Epithelial cell of proximal tubule (primary cell): ENCODE data around the gene PDZD4. TPM values are rescaled to one million over a fixed set of nuclear protein-coding genes. Genes with fewer than 3 reads are reported as not detected.

Experiments
- DNase-seq: peaks from one replicate; pipeline ENCODE4 v3.0.0-alpha.2; 2011; ENCODE audit warnings: low read depth
- H3K4me3 ChIP-seq: 2 replicates; pipeline ENCODE4 v1.5.1; 2011; ENCODE audit warnings: low read depth, mild to moderate bottlenecking, low read length
- CTCF ChIP-seq: conservative IDR thresholded peaks from 2 replicates; pipeline ENCODE4 v1.5.1; 2012; ENCODE audit warnings: low read depth, mild to moderate bottlenecking, low read length
- total RNA-seq: library from RNA; depleted of rRNA; stranded (reverse); fragments of >200 nt; gene quantifications from 2 replicates; pipeline ENCODE4 v1.2.3, GENCODE V29; 2015

Gene PDZD4
- total RNA-seq, 1 donor from 2014 or later, result 0.17 TPM

- DNase-seq, result no peak
- no peak overlapping the region for H3K4me3 ChIP-seq
- TF ChIP-seq CTCF, result no peak
These were observed 66.9 kb downstream of the PDZD4 start for GRCh38 chrX:153763298-153763932.

- no peak overlapping the region for H3K4me3 ChIP-seq
- TF ChIP-seq CTCF, result no peak
- no peak for DNase-seq
These were observed 67.6 kb downstream of the PDZD4 start for GRCh38 chrX:153762626-153763173.

- TF ChIP-seq CTCF, result no peak
- no peak overlapping the region for H3K4me3 ChIP-seq
- no peak for DNase-seq
These were observed 68.5 kb downstream of the PDZD4 start for GRCh38 chrX:153761863-153762262.

- TF ChIP-seq CTCF, result no peak
- H3K4me3 ChIP-seq, result no peak overlapping the region
- no peak for DNase-seq
These were observed 75.2 kb downstream of the PDZD4 start for GRCh38 chrX:153755136-153755535.

Other genes with a start within 250 kb of the PDZD4 start
- 31.4 and 48.3 TPM in 2 replicates for gene CCNQ, start 231.4 kb downstream of the PDZD4 start, total RNA-seq
- 3.1 and 5.9 TPM in 2 replicates for gene DUSP9, start 183.3 kb downstream of the PDZD4 start, total RNA-seq
- 0.86 TPM in 1 of 2 replicates, not detected in the other for gene PNCK, start 156.7 kb downstream of the PDZD4 start, total RNA-seq
- gene SLC6A8, start 142.6 kb downstream of the PDZD4 start, total RNA-seq, result 20.0 and 30.5 TPM in 2 replicates
- gene BCAP31, start 106.2 kb downstream of the PDZD4 start, total RNA-seq, result 155 and 163 TPM in 2 replicates
- 8.2 and 12.6 TPM in 2 replicates for gene ABCD1, start 105.7 kb downstream of the PDZD4 start, total RNA-seq
- 2.9 and 7.4 TPM in 2 replicates for gene PLXNB3, start 66.3 kb downstream of the PDZD4 start, total RNA-seq
- gene SRPK3, start 49.5 kb downstream of the PDZD4 start, total RNA-seq, result 0.17 TPM in 1 of 2 replicates, not detected in the other
- gene IDH3G, start 36.2 kb downstream of the PDZD4 start, total RNA-seq, result 62.2 and 91.4 TPM in 2 replicates
- gene SSR4, start 35.9 kb downstream of the PDZD4 start, total RNA-seq, result 128 and 239 TPM in 2 replicates
- gene L1CAM, start 55.6 kb upstream of the PDZD4 start, total RNA-seq, result 35.7 and 62.1 TPM in 2 replicates
- gene AVPR2, start 74.1 kb upstream of the PDZD4 start, total RNA-seq, result 0.22 and 1.4 TPM in 2 replicates
- gene ARHGAP4, start 95.7 kb upstream of the PDZD4 start, total RNA-seq, result 11.6 and 20.2 TPM in 2 replicates
- 88.0 and 171 TPM in 2 replicates for gene NAA10, start 104.5 kb upstream of the PDZD4 start, total RNA-seq
- gene RENBP, start 114.1 kb upstream of the PDZD4 start, total RNA-seq, result 0.92 and 1.5 TPM in 2 replicates
- 59.7 and 61.9 TPM in 2 replicates for gene HCFC1, start 141.3 kb upstream of the PDZD4 start, total RNA-seq
- 2.3 and 4.3 TPM in 2 replicates for gene TMEM187, start 142.2 kb upstream of the PDZD4 start, total RNA-seq
- 131 and 219 TPM in 2 replicates for gene IRAK1, start 189.4 kb upstream of the PDZD4 start, total RNA-seq